Measurements from ENCODE around the gene OSCAR.
"Not testable (repeated sequence)": the region's sequence is repeated elsewhere in the genome, so short reads cannot be mapped to it uniquely, and the experiment has no call there.

GRCh38 chr19:54099903-54100255, 724 bp downstream of the OSCAR start:
- TF ChIP-seq CTCF (conservative IDR thresholded peaks at IDR 0.05); ZFX (IDR thresholded peaks at IDR 0.05): not testable (repeated sequence)
